Raji (cell line): ENCODE results near the gene CNPY1.

Experiments used
- POLR2A ChIP-seq: IDR thresholded peaks from 2 replicates; pipeline ENCODE4 v1.6.1; 2011; ENCODE audit warnings: low read depth, low read length, control low read depth; ENCODE audit not compliant: insufficient read depth

Gene CNPY1

DNA sequence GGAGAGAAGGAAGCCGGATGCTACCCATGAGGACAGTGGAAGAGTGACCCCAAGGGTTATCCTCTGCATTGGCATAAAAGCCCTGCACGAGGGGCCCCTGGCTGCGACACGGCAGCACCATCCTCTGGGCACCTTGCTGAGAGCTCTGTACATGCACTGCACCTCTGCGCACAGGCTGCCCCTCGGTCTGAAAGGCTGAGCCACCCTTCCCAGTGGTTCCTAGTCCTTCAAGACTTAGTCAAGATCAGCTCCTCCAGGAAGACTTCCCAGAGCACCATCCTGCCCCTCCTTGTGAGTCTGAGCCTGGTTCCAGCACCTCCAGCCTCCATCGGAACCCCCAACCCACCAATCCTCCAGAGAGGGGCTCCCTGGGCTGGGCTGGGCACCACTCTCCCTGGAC, 37.9 kb upstream of the CNPY1 start:
- no peak for TF ChIP-seq POLR2A

DNA sequence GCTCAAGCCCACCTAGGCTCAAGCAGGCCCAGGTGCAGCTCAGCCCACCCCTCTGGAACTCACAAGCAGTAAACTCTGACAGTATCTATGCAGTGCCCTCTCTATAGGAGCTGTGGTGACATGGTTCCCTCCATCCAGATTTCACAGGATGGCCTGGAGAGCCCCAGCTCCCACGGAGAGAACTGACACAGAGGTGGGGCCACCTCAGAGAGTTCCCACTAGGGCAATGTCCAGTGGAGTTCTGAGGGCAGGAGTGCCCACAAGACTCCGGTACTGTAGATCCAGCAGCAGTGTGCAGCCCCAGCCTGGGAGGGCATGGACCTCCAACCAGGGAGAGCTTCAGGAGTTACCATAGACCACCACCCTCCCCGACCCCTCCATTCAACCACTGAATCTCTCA, 37.3 kb upstream of the CNPY1 start:
- TF ChIP-seq POLR2A, result no peak

GRCh38 chr7:155581954-155582353, 35.6 kb upstream of the CNPY1 start:
- no peak for TF ChIP-seq POLR2A

DNA sequence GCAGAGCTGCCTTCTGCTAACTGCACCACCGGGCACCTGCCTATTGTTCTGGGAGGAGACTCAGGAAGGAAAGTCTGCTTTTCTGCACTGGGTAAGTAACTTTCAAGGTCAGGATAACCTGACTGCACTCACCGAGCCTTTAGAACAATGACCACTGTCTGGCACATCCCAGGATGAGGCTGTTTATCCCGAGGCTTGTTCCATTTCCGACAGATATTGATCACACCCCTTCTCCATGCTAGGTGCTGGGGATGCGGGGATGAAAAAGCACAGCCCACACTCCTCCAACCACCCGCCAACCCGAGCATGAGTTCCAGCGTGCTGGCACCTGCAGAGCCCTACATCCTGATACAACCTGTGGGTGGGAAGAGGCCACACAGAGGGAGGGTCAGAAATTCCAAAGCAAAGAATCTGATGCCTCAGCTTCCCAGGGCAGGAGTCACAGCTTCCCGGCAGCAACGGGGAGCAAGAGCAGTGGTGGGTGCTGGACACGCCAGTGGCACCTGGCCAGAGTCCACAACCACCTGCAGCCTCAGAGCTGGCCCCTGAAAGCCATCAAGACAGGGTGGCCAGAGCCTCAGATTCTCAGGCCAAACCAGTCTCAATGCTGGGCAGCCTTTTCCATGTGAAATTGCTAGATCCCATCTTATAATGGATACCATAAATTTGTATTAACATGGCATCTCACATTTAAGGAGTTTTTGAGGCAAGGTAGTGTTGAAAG, 34.9 kb upstream of the CNPY1 start:
- no peak for TF ChIP-seq POLR2A

DNA sequence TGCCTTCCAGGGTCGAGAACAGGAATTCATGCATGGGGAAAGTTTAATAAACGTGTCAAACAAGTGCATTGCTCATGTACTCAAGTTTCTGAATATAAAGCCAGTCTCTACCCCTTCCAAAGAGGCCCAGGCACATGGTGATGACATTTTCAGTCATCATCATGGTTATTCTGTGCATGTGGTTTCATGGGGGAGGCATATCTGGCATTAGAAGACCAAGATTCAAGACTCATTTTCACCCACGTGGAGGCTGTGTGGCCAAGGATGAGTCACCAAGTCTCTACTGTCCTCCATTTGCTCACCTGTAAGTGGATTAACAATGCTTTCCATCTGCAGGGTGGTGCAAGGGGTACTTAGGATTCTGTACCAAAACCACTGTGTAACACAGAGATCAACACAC, 34.0 kb upstream of the CNPY1 start:
- TF ChIP-seq POLR2A, result no peak

DNA sequence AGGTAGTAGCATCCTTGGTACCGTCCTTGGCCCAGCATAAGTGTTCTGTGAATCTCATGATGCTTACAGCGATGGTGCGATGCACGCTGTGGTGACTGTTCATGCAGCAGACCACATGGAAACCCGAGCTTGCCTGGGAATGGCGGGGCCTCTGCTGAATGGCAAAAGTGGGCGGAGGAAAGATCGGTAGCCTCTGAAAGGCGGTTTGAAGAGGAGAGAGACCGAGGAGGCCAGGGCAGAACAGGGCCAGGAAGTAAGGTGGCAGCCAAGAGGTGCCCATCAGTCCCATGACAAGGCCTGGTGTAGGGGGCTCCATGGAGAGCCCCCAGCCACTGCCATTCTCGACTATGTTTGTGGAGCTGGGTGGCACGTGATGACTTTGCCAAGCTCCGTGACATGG, 33.2 kb upstream of the CNPY1 start:
- TF ChIP-seq POLR2A, result no peak

DNA sequence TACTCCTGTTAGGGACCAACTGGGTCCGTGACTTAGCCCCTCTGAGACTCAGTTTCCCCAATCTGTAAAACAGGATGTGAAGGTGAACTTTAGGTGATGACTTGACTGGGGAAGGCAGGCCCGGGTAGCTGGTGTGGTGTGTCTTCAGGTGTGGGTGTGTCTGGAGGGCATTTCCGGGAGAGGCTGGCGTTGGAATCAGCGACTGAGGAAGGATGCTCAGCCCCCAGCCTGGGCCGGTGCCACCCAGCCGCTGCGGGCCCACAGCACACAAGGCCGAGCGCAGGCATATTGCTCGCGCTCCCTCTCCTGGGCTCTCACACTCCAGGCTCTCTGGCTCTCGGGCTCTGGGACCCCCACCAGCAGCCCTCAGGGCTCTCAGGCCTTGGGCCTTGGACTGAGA, 31.7 kb upstream of the CNPY1 start:
- TF ChIP-seq POLR2A, result no peak

GRCh38 chr7:155577509-155577905, 31.1 kb upstream of the CNPY1 start:
- TF ChIP-seq POLR2A, result no peak

GRCh38 chr7:155576900-155577508, 30.6 kb upstream of the CNPY1 start:
- TF ChIP-seq POLR2A, result no peak

- no peak for TF ChIP-seq POLR2A
These were observed 30.1 kb upstream of the CNPY1 start for GRCh38 chr7:155576416-155576815.

- TF ChIP-seq POLR2A, result no peak
These were observed 28.4 kb upstream of the CNPY1 start for GRCh38 chr7:155574556-155575290.

DNA sequence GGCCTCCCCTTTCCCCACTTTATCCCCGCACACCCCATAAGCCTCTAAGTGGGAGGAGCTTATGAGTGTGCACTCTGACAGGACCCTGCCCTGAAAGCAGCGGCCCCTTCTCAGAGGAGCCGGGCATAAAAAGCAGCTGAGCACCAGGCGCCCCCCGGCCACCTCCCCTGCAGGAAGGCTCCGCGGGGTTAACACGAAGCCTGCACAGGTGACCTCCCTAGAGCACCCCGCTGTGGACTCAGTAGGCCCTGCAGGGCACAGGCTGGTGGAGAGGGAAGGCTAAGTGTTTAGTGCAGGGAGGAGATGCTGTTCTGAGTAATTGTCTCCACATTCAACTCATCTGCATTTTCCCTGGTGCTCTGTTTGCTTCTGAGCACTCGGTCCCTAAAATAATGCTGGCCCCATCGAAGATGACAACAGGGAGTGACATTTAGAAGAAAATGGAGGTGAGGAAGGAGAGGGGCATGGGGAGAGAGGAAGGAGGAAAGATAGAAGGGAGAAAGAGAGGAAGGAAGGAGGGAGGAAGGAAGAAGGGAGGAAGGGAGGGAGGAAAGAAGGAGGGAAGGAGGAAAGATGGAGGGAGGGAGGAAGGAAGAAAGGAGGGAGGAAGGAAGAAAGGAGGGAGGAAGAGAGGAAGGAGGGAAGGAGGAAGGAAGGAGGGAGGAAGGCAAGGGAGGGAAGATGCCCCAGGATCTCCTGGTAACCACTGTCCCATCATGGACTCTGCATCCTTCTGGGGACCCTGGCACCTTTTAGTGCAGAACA, 25.4 kb upstream of the CNPY1 start:
- no peak for TF ChIP-seq POLR2A

DNA sequence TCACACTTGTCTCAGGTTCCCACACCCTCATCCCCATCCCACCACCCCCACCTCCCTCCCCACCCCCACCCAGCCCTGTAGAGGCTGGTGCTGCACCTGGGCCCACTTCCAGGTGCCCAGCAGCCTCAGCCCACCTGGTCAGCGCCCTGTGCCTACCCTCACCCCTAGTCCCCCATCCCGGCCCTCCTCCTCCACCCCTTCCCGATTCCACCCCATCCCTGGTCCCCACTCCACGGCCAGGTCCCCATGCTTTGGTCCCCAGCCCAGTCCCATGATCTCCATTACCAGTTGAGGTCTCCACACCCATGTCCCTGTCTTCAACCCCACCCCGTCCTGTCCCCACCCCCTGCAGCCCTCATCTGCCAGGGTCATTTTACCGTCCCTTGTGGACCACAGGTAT, 24.6 kb upstream of the CNPY1 start:
- no peak for TF ChIP-seq POLR2A

- no peak for TF ChIP-seq POLR2A
These were observed 24.0 kb upstream of the CNPY1 start for GRCh38 chr7:155570171-155570958.

- no peak for TF ChIP-seq POLR2A
These were observed 23.3 kb upstream of the CNPY1 start for GRCh38 chr7:155569681-155570080.
